Endothelial cell of umbilical vein (primary cell): Measurements from ENCODE around the gene SLC39A11. TPM values are rescaled to one million over a fixed set of nuclear protein-coding genes. Genes with fewer than 3 reads are reported as not detected.

Experiments used
- BruUV-seq: library from RNA; stranded (reverse); fragments of 400-500 nt; replicated peaks from 2 replicates; lab custom pipeline; 2021; lab: Mats Ljungman, UMichigan
- CTCF ChIA-PET: fragments of 300-600, 350-600 bp; sonication (Branson Sonifier 250); formaldehyde crosslinking; loops from one replicate; lab custom pipeline; 2021; ENCODE audit warnings: antibody characterized with exemption, inconsistent platforms; lab: Charles Lee
- POLR2A ChIA-PET: fragments of 300-600, 350-600 bp; sonication (Branson Sonifier 250); formaldehyde crosslinking; loops from one replicate; lab custom pipeline; 2021; ENCODE audit warnings: antibody characterized with exemption, inconsistent platforms; lab: Charles Lee
- DNase-seq: peaks from one replicate; pipeline ENCODE4 v3.0.0-alpha.2; 2011; ENCODE audit warnings: low read depth, low spot score
- FAIRE-seq: peaks from 2 replicates; lab custom pipeline; 2011; peaks lifted over from hg19 to GRCh38; lab: Jason Lieb, UNC
- H2AFZ ChIP-seq: 2 replicates; pipeline ENCODE4 v1.6.0; 2012; ENCODE audit warnings: low read depth, low read length, control low read depth, inconsistent platforms
- H3K27ac ChIP-seq: 2 replicates; pipeline ENCODE4 v1.5.1; 2011; ENCODE audit warnings: low read depth, mild to moderate bottlenecking, control low read depth, low read length, moderate library complexity; ENCODE audit not compliant: insufficient read depth
- H3K27me3 ChIP-seq, 2 experiments: 2 replicates each; pipeline versions ENCODE4 v1.6.0 to v1.6.1; 2011; ENCODE audit warnings: low read length in 2 of 2, mixed read lengths in 1 of 2; ENCODE audit not compliant: control insufficient read depth in 2 of 2, insufficient read depth in 2 of 2
- H3K36me3 ChIP-seq, 2 experiments: 2 replicates in 1 of 2; 3 replicates in 1 of 2; pipeline ENCODE4 v1.5.1; 2011; ENCODE audit warnings: low read length in 2 of 2, mild to moderate bottlenecking in 1 of 2, moderate library complexity in 1 of 2; ENCODE audit not compliant: control insufficient read depth in 2 of 2, insufficient read depth in 2 of 2; ENCODE audit errors: extremely low read depth in 1 of 2
- H3K4me1 ChIP-seq: 3 replicates; pipeline ENCODE4 v1.5.1; 2011; ENCODE audit warnings: mild to moderate bottlenecking, low read length; ENCODE audit not compliant: control insufficient read depth, insufficient read depth; ENCODE audit errors: extremely low read depth
- H3K4me2 ChIP-seq: 2 replicates; pipeline ENCODE4 v1.6.1; 2011; ENCODE audit warnings: low read length, control low read depth, mixed read lengths; ENCODE audit not compliant: insufficient read depth
- H3K4me3 ChIP-seq, 3 experiments: fragments of 200-600 bp in 1 of 3; sonication (generic), shearing (Covaris generic) in 1 of 3; replicated peaks in 1 of 3; 2 replicates each; pipeline ENCODE4 v1.5.1; 2011 to 2016; ENCODE audit warnings: control low read depth in 3 of 3, low read length in 3 of 3, mild to moderate bottlenecking in 2 of 3, inconsistent platforms in 1 of 3, low read depth in 1 of 3, moderate library complexity in 1 of 3; ENCODE audit not compliant: insufficient read depth in 1 of 3
- H3K79me2 ChIP-seq: 2 replicates; pipeline ENCODE4 v1.6.0; 2012; ENCODE audit warnings: low read length, inconsistent platforms; ENCODE audit not compliant: control insufficient read depth, insufficient read depth
- H3K9ac ChIP-seq: replicated peaks from 2 replicates; pipeline ENCODE3; 2011; ENCODE audit warnings: low read length, control low read depth; ENCODE audit not compliant: insufficient read depth; ENCODE audit errors: extremely low read depth
- H3K9me1 ChIP-seq: replicated peaks from 3 replicates; pipeline ENCODE4 v1.6.0; 2011; ENCODE audit warnings: mild to moderate bottlenecking, low read length; ENCODE audit not compliant: control insufficient read depth, insufficient read depth; ENCODE audit errors: extremely low read depth
- H3K9me3 ChIP-seq: replicated peaks from 2 replicates; pipeline ENCODE4 v1.5.1; 2012; ENCODE audit warnings: low read length, inconsistent platforms; ENCODE audit not compliant: control insufficient read depth, insufficient read depth
- H4K20me1 ChIP-seq: replicated peaks from 2 replicates; pipeline ENCODE3; 2011; ENCODE audit warnings: mild to moderate bottlenecking, low read length; ENCODE audit not compliant: control insufficient read depth, insufficient read depth; ENCODE audit errors: extremely low read depth
- CTCF ChIP-seq, 2 donors: IDR thresholded peaks; 1 replicate in 1 of 2; 2 replicates in 1 of 2; pipeline ENCODE4 v1.5.1; 2011; ENCODE audit warnings: low read length in 2 of 2, mild to moderate bottlenecking in 2 of 2, moderate library complexity in 2 of 2, control low read depth in 1 of 2, inconsistent platforms in 1 of 2, low read depth in 1 of 2; ENCODE audit not compliant: insufficient read depth in 1 of 2; ENCODE audit errors: extremely low read depth in 1 of 2
- EZH2 ChIP-seq: IDR thresholded peaks from 2 replicates; pipeline ENCODE4 v1.6.1; 2012; ENCODE audit warnings: borderline replicate concordance, low read depth, mild to moderate bottlenecking, moderate library complexity, low read length, inconsistent platforms; ENCODE audit not compliant: severe bottlenecking
- FOS ChIP-seq: IDR thresholded peaks from 2 replicates; pipeline ENCODE4 v1.6.1; 2011; ENCODE audit warnings: mild to moderate bottlenecking, low read length, moderate library complexity, borderline replicate concordance; ENCODE audit not compliant: insufficient read depth
- GATA2 ChIP-seq: IDR thresholded peaks from 2 replicates; pipeline ENCODE4 v1.7.0; 2011; ENCODE audit warnings: low read depth, mild to moderate bottlenecking, moderate library complexity, mixed read lengths, low read length; ENCODE audit not compliant: insufficient read length, insufficient read depth
- JUN ChIP-seq: IDR thresholded peaks from 2 replicates; pipeline ENCODE4 v1.6.1; 2011; ENCODE audit warnings: borderline replicate concordance, low read depth; ENCODE audit not compliant: insufficient read length, insufficient read depth
- MAX ChIP-seq: IDR thresholded peaks from 2 replicates; pipeline ENCODE4 v1.6.1; 2011; ENCODE audit not compliant: insufficient read depth, insufficient read length
- MYC ChIP-seq: IDR thresholded peaks from one replicate; pipeline ENCODE4 v1.6.1; 2011; ENCODE audit warnings: mild to moderate bottlenecking, low read depth, low read length
- POLR2A ChIP-seq: IDR thresholded peaks from 2 replicates; pipeline ENCODE4 v1.6.1; 2012; ENCODE audit warnings: low read depth, mild to moderate bottlenecking, control low read depth, low read length
- POLR2AphosphoS5 ChIP-seq: IDR thresholded peaks from 2 replicates; pipeline ENCODE4 v1.6.1; 2012; ENCODE audit warnings: low read depth, mild to moderate bottlenecking, control low read depth, low read length, moderate library complexity; ENCODE audit not compliant: insufficient read depth
- dilution Hi-C: fragments of 300-500 bp; cut with MboI; formaldehyde crosslinking; loops from one replicate; pipeline ENCODE4 v1.15.0; 2019; ENCODE audit warnings: low sequenced_read_pairs; ENCODE audit not compliant: extremely low pct_ligation_motif_present
- intact Hi-C: fragments of 100-400 bp; cut with micrococcal nuclease; formaldehyde crosslinking; loops from one replicate; pipeline ENCODE4 v1.10.0; 2022
- polyA plus RNA-seq, 4 experiments: library from polyadenylated mRNA; depleted of rRNA in 3 of 4; stranded (reverse) in 3 of 4; unstranded in 1 of 4; fragments of >200 nt; gene quantifications; 2 replicates each; pipeline versions ENCODE4 v1.2.1 to v1.2.3, GENCODE V29; 2011 to 2012; ENCODE audit warnings: missing spikeins in 1 of 4
- total RNA-seq: library from RNA; stranded (reverse); gene quantifications from 2 replicates; pipeline ENCODE4 v1.2.3, GENCODE V29; 2021

Gene SLC39A11
- total and polyA plus RNA-seq, 2 donors (not counting 3 experiments of a cell fraction or from before 2014, with no cell fraction given), result 8.1 to 11.9 TPM

DNA sequence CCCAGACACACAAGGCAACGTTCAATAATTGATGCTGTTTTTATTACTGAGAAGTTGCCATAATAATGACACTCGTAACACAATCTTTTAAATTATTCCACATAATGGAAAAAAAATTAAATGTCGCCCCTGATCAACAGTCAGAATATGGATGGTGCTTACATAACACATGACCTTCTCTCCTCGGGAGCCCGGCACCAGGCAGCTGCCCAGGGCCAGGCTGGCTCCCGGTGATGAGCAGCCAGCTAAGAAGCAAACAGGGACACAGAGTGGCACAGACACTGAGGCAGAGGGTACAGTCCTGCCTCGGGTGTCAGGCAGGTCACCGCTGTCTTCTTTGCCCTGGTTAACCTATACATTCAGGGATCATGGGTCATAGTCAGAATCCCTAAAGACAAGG, 137.9 kb downstream of the SLC39A11 start:
- DNase-seq (no peak), FAIRE-seq (no peak)
- dilution Hi-C loops, result no loop called here
- H3K4me1 ChIP-seq, result no peaks in the 10 kb centered on the region
- H3K9me1 ChIP-seq, result no peaks in the 10 kb centered on the region
- H3K4me2 ChIP-seq, result no peak overlapping the region
- BruUV-seq, result no TSS peak
- no peak overlapping the region for H3K4me3 ChIP-seq
- ChIA-PET POLR2A (no interaction called here), CTCF (interaction anchor here (0.8 kb wide), 1 partner anchor 15 kb away, joined by 3 read pairs; no protein-coding TSS in a partner anchor)
- H3K36me3 ChIP-seq, result no peaks in the 10 kb centered on the region
- no peak overlapping the region for H3K27ac ChIP-seq
- H3K9ac ChIP-seq, result no peak overlapping the region
- no peak for TF ChIP-seq JUN
- no peak for TF ChIP-seq POLR2A
- TF ChIP-seq FOS, result no peak
- TF ChIP-seq CTCF (IDR thresholded peaks at IDR 0.05; ENCODE audit: extremely low read depth in 1 of 2, insufficient read depth in 1 of 2, low read depth in 1 of 2, low read length in 2 of 2), result no peak
- TF ChIP-seq EZH2, result no peak
- TF ChIP-seq MAX, result no peak
- no peak for TF ChIP-seq GATA2
- no peak for TF ChIP-seq POLR2AphosphoS5
- TF ChIP-seq MYC, result no peak
- no peaks in the 10 kb centered on the region for H3K79me2 ChIP-seq
- H3K9me3 ChIP-seq, result no peaks in the 10 kb centered on the region
- H3K27me3 ChIP-seq, result no peaks in the 10 kb centered on the region
- H2AFZ ChIP-seq, result no peak overlapping the region
- intact Hi-C loops, result no loop called here
- no peaks in the 10 kb centered on the region for H4K20me1 ChIP-seq
